Measurements from ENCODE around the gene BEST1.

GRCh38 chr11:61980783-61981541, 30.8 kb downstream of the BEST1 start:
- TF ChIP-seq CTCF (IDR thresholded peaks at IDR 0.05) (no peak), POLR2AphosphoS5 (IDR thresholded peaks at IDR 0.05) (no peak)
